H9 (cell line): Measurements from ENCODE around the gene ARNT2. TPM values are rescaled to one million over a fixed set of nuclear protein-coding genes. Genes with fewer than 3 reads are reported as not detected.
A peak's percentile ranks its signal among the peaks of the same experiment; 100 is the strongest.

ENCODE experiments used
- DNase-seq: peaks from one replicate; pipeline ENCODE4 v3.0.0-alpha.2; 2017
- H2AFZ ChIP-seq: one replicate; pipeline ENCODE4 v1.6.1; 2013; ENCODE audit warnings: mild to moderate bottlenecking, low read length, control low read depth, moderate library complexity
- H2AK5ac ChIP-seq: 2 replicates; pipeline ENCODE4 v1.6.1; 2013; ENCODE audit warnings: low read length, control low read depth, mixed read lengths; ENCODE audit not compliant: insufficient read length
- H2BK120ac ChIP-seq: one replicate; pipeline ENCODE4 v1.6.1; 2013; ENCODE audit warnings: low read depth, mild to moderate bottlenecking, low read length, control low read depth, inconsistent platforms; ENCODE audit not compliant: poor library complexity, severe bottlenecking
- H2BK12ac ChIP-seq: 2 replicates; pipeline ENCODE4 v1.6.1; 2013; ENCODE audit warnings: low read length, control low read depth, mixed read lengths, low read depth; ENCODE audit not compliant: insufficient read length
- H2BK15ac ChIP-seq: 2 replicates; pipeline ENCODE4 v1.6.1; 2013; ENCODE audit warnings: low read depth, low read length, control low read depth
- H2BK20ac ChIP-seq: one replicate; pipeline ENCODE4 v1.6.1; 2013; ENCODE audit warnings: low read depth, mild to moderate bottlenecking, low read length, control low read depth, inconsistent platforms; ENCODE audit not compliant: poor library complexity, severe bottlenecking
- H2BK5ac ChIP-seq: 2 replicates; pipeline ENCODE4 v1.6.1; 2013; ENCODE audit warnings: low read length, control low read depth, mixed read lengths; ENCODE audit not compliant: insufficient read length
- H3K14ac ChIP-seq: 2 replicates; pipeline ENCODE4 v1.6.1; 2013; ENCODE audit warnings: low read length, control low read depth; ENCODE audit not compliant: insufficient read depth
- H3K18ac ChIP-seq: 2 replicates; pipeline ENCODE4 v1.6.1; 2013; ENCODE audit warnings: low read depth, mild to moderate bottlenecking, mixed read lengths, low read length, control low read depth; ENCODE audit not compliant: insufficient read length
- H3K23ac ChIP-seq: 2 replicates; pipeline ENCODE4 v1.6.1; 2013; ENCODE audit warnings: low read length, control low read depth, mixed read lengths, low read depth; ENCODE audit not compliant: insufficient read length
- H3K23me2 ChIP-seq: 2 replicates; pipeline ENCODE4 v1.6.1; 2013; ENCODE audit warnings: low read depth, mild to moderate bottlenecking, mixed read lengths, low read length, control low read depth; ENCODE audit not compliant: insufficient read length, poor library complexity, severe bottlenecking
- H3K27ac ChIP-seq: 2 replicates; pipeline ENCODE4 v1.5.1; 2013; ENCODE audit warnings: low read length, control low read depth, mixed read lengths, low read depth; ENCODE audit not compliant: insufficient read length
- H3K27me3 ChIP-seq: 2 replicates; pipeline ENCODE4 v1.6.1; 2013; ENCODE audit warnings: low read length, control low read depth, inconsistent platforms; ENCODE audit not compliant: insufficient read depth
- H3K4ac ChIP-seq: 2 replicates; pipeline ENCODE4 v1.6.1; 2013; ENCODE audit warnings: low read depth, mild to moderate bottlenecking, control low read depth, inconsistent platforms, low read length, moderate library complexity
- H3K4me1 ChIP-seq: 2 replicates; pipeline ENCODE4 v1.6.1; 2013; ENCODE audit warnings: low read length, control low read depth, inconsistent platforms; ENCODE audit not compliant: insufficient read depth
- H3K4me2 ChIP-seq: 2 replicates; pipeline ENCODE4 v1.6.1; 2013; ENCODE audit warnings: low read length, control low read depth, mixed read lengths; ENCODE audit not compliant: insufficient read length, insufficient read depth
- H3K56ac ChIP-seq: 2 replicates; pipeline ENCODE4 v1.6.1; 2013; ENCODE audit warnings: low read depth, mild to moderate bottlenecking, mixed read lengths, low read length, control low read depth; ENCODE audit not compliant: insufficient read length
- H3K79me1 ChIP-seq: 2 replicates; pipeline ENCODE4 v1.6.1; 2013; ENCODE audit warnings: low read depth, mild to moderate bottlenecking, moderate library complexity, low read length, control low read depth, inconsistent platforms; ENCODE audit not compliant: insufficient read depth, poor library complexity, severe bottlenecking
- H3K79me2 ChIP-seq: 2 replicates; pipeline ENCODE4 v1.6.1; 2013; ENCODE audit warnings: low read length, control low read depth, inconsistent platforms; ENCODE audit not compliant: insufficient read depth
- H3K9ac ChIP-seq: 2 replicates; pipeline ENCODE4 v1.6.1; 2013; ENCODE audit warnings: low read length, control low read depth, mixed read lengths; ENCODE audit not compliant: insufficient read length; ENCODE audit errors: extremely low read depth
- H3K9me3 ChIP-seq: one replicate; pipeline ENCODE4 v1.6.1; 2013; ENCODE audit warnings: low read depth, low read length, inconsistent platforms; ENCODE audit not compliant: control insufficient read depth
- H3T11ph ChIP-seq: one replicate; pipeline ENCODE4 v1.6.1; 2013; ENCODE audit warnings: mild to moderate bottlenecking, low read length, control low read depth, inconsistent platforms
- H4K20me1 ChIP-seq: one replicate; pipeline ENCODE4 v1.6.1; 2013; ENCODE audit not compliant: control insufficient read depth, insufficient read length, insufficient read depth
- H4K5ac ChIP-seq: 2 replicates; pipeline ENCODE4 v1.6.1; 2013; ENCODE audit warnings: low read depth, mild to moderate bottlenecking, mixed read lengths, low read length, control low read depth; ENCODE audit not compliant: insufficient read length
- H4K8ac ChIP-seq: replicated peaks from 2 replicates; pipeline ENCODE4 v1.6.1; 2013; ENCODE audit warnings: low read length, control low read depth, mixed read lengths, low read depth; ENCODE audit not compliant: insufficient read length
- H4K91ac ChIP-seq: 2 replicates; pipeline ENCODE4 v1.6.1; 2013; ENCODE audit warnings: low read depth, mild to moderate bottlenecking, moderate library complexity, mixed read lengths, low read length, control low read depth; ENCODE audit not compliant: insufficient read length
- H3K27ac Mint-ChIP-seq, 3 experiments: 2 replicates in 2 of 3; 3 replicates in 1 of 3; pipeline ENCODE4 v1.8.0; 2020 to 2021; ENCODE audit warnings: mixed read lengths in 3 of 3, mild to moderate bottlenecking in 1 of 3, moderate library complexity in 1 of 3
- H3K27me3 Mint-ChIP-seq: 2 replicates; pipeline ENCODE4 v1.8.0; 2021; ENCODE audit warnings: low read depth, mild to moderate bottlenecking, moderate library complexity, mixed read lengths
- H3K36me3 Mint-ChIP-seq, 3 experiments: 2 replicates in 2 of 3; 3 replicates in 1 of 3; pipeline ENCODE4 v1.8.0; 2020 to 2021; ENCODE audit warnings: low read depth in 3 of 3, mixed read lengths in 3 of 3; ENCODE audit not compliant: insufficient read depth in 1 of 3
- H3K4me1 Mint-ChIP-seq, 2 experiments: 2 replicates each; pipeline ENCODE4 v1.8.0; 2020; ENCODE audit warnings: mixed read lengths in 2 of 2
- H3K4me3 Mint-ChIP-seq, 2 experiments: 2 replicates in 1 of 2; 3 replicates in 1 of 2; pipeline ENCODE4 v1.8.0; 2020 to 2021; ENCODE audit warnings: mild to moderate bottlenecking in 2 of 2, mixed read lengths in 2 of 2, moderate library complexity in 1 of 2
- H3K9me3 Mint-ChIP-seq, 2 experiments: 2 replicates in 1 of 2; 3 replicates in 1 of 2; pipeline ENCODE4 v1.8.0; 2020; ENCODE audit warnings: mild to moderate bottlenecking in 2 of 2, mixed read lengths in 2 of 2, moderate library complexity in 1 of 2
- CTCF ChIP-seq: fragments of 200-600 bp; sonication (generic); conservative IDR thresholded peaks from 3 replicates; pipeline ENCODE4 v1.8.0; 2021; ENCODE audit warnings: antibody characterized with exemption, mild to moderate bottlenecking
- WGBS: extraction: QIAGEN DNeasy Blood & Tissue Kit; methylation state at CpG from one replicate; pipeline ENCODE4 v1.1.7; 2013; ENCODE audit warnings: missing lambda C conversion rate, low lambda C conversion rate, mixed read lengths; ENCODE audit not compliant: insufficient read length; ENCODE audit errors: extremely low coverage; 5-methylcytosine and 5-hydroxymethylcytosine counted together
- long read RNA-seq: library from polyadenylated mRNA; unstranded; transcript quantifications from one replicate; pipeline ENCODE4 v2.0.0, GENCODE V29; 2020
- total RNA-seq: library from RNA; stranded (reverse); gene quantifications from 2 replicates; pipeline ENCODE4 v1.2.1, GENCODE V29; 2021

The ARNT2 gene
- total RNA-seq, result 9.5 and 10.5 TPM in 2 replicates
- long read RNA-seq, partial matches to known transcripts, result 0 of 15 reads
- long read RNA-seq, other reads (novel, unspliced or antisense), result 15 of 15 reads

- H2AFZ ChIP-seq, result no peak within 1 kb of the TSS
Measured at GRCh38 chr15:80404057-80404760, at the start of gene ARNT2. ARNT2 (plus strand) TSS chr15:80404382; CDS start chr15:80404516, 134 bp downstream.

More at GRCh38 chr15:80404057-80404760, at the start of gene ARNT2:
- no peak within 1 kb of the TSS for H3K27ac ChIP-seq
- no peak within 1 kb of the TSS for H2BK20ac ChIP-seq
- H3K9me3 Mint-ChIP-seq, result no peaks in the 10 kb centered on the region; a peak in 1 of 5 replicates
- no peak within 1 kb of the TSS for H2BK5ac ChIP-seq
- no peak within 1 kb of the TSS for H2BK12ac ChIP-seq
- no peak within 1 kb of the TSS for H2BK120ac ChIP-seq
- WGBS, result no CpG with 5 or more reads among the region's 102 CpGs
- H4K5ac ChIP-seq, result no peak within 1 kb of the TSS
- H3K14ac ChIP-seq, result peak within 1 kb of the TSS; percentile 92
- no peak within 1 kb of the TSS for H4K8ac ChIP-seq
- H3K9me3 ChIP-seq, result no peaks in the 10 kb centered on the region
- H3K79me2 ChIP-seq, result no peaks in the 10 kb centered on the region
- peaks cover 13% of the 10 kb centered on the region for H3K23me2 ChIP-seq
- H3K18ac ChIP-seq, result peak within 1 kb of the TSS; percentile 72
- H2BK15ac ChIP-seq, result no peak within 1 kb of the TSS
- no peak within 1 kb of the TSS for H2AK5ac ChIP-seq
- H3K4ac ChIP-seq, result no peak within 1 kb of the TSS
- peaks cover 15% of the 10 kb centered on the region in 2 experiments for H3K4me1 Mint-ChIP-seq
- no peaks in the 10 kb centered on the region for H3K79me1 ChIP-seq
- no peak within 1 kb of the TSS for H4K91ac ChIP-seq
- peak within 1 kb of the TSS in 2 of 3 experiments; percentile 16 to 84; a peak in 2 of 7 replicates for H3K27ac Mint-ChIP-seq
- H3K9ac ChIP-seq, result peak within 1 kb of the TSS; percentile 69
- H3K23ac ChIP-seq, result no peak within 1 kb of the TSS
- H3K4me2 ChIP-seq, result peak within 1 kb of the TSS; percentile 85
- H3K27me3 Mint-ChIP-seq, result peaks cover 64% of the 10 kb centered on the region
- H3K4me3 Mint-ChIP-seq, result peak within 1 kb of the TSS; percentile 81 to 90
- no peak within 1 kb of the TSS for H3K56ac ChIP-seq
- H4K20me1 ChIP-seq, result no peaks in the 10 kb centered on the region
- DNase-seq, result peak; percentile 51
- TF ChIP-seq CTCF, result no peak
- peaks cover 4% of the 10 kb centered on the region; the same call in 1 of the 2 replicates for H3K27me3 ChIP-seq
- no peak within 1 kb of the TSS for H3T11ph ChIP-seq
- no peaks in the 10 kb centered on the region for H3K4me1 ChIP-seq
- H3K36me3 Mint-ChIP-seq, result peaks cover 0 to 2% (median 0%) of the 10 kb centered on the region in 3 experiments; a peak in 1 of 7 replicates
